Mucosa of rectum (tissue), 2 donors: ENCODE results near the gene ACTL8.

Source experiments
- H3K27ac ChIP-seq, 2 donors: one replicate each; pipeline ENCODE4 v1.7.0; 2013; ENCODE audit warnings: inconsistent platforms in 2 of 2, low read depth in 2 of 2, low read length in 2 of 2
- H3K27me3 ChIP-seq, 2 donors: one replicate each; pipeline ENCODE4 v1.7.0; 2013; ENCODE audit warnings: low read length in 2 of 2; ENCODE audit not compliant: control insufficient read depth in 2 of 2, insufficient read depth in 2 of 2
- H3K36me3 ChIP-seq, 2 donors: one replicate each; pipeline ENCODE4 v1.7.0; 2013; ENCODE audit warnings: low read length in 2 of 2; ENCODE audit not compliant: control insufficient read depth in 2 of 2, insufficient read depth in 2 of 2
- H3K4me1 ChIP-seq, 2 donors: one replicate each; pipeline ENCODE4 v1.7.0; 2013; ENCODE audit warnings: low read length in 2 of 2, mild to moderate bottlenecking in 1 of 2; ENCODE audit not compliant: control insufficient read depth in 2 of 2, insufficient read depth in 2 of 2
- H3K4me3 ChIP-seq, 2 donors: one replicate each; pipeline ENCODE4 v1.7.0; 2013; ENCODE audit warnings: low read length in 2 of 2
- H3K9ac ChIP-seq, 2 donors: one replicate each; pipeline ENCODE4 v1.7.0; 2013; ENCODE audit warnings: low read length in 2 of 2, low read depth in 1 of 2, mild to moderate bottlenecking in 1 of 2
- H3K9me3 ChIP-seq, 2 donors: one replicate each; pipeline ENCODE4 v1.7.0; 2013; ENCODE audit warnings: low read length in 2 of 2; ENCODE audit not compliant: control insufficient read depth in 2 of 2
- donor health status: healthy.
- donor health status: Normal muscosa, but diverticular disease.

Gene ACTL8

DNA sequence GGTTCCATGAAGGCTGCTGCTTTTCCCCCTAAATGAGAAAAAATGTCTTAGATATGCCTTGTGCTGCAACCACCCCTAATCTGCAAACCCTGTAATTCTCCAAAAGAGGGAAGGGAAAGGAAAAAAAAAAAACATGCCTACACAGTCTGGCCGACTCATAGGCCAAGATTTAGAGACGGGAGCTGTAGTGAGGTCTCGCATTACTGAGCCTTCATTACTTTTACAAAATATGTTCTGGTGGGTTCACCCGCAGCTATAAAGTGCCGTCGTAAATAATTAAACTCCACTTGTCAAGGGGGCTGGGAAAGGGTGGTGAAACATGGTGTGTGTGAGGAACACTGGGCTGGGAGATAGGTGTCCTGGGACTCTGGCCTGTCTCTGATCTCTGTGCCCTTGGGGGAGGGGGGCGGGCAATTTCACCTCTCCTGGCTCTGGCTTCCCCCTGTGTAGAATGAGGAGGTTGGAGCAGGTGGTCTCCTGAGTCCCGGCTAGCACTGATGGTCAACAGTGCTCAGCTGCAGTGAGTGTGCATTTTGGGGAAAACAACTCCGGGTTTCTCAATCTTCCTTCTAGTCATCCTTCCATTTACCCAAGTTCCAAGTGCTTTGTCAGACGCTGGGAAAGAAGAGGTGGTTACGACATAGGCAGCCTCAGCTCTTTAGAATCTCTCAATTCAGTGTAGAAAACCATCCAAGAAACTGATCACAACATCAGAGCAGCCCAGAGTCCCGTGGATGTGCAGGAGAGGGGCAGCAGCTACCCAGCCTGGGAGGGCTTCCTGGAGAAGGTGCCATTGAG lies 82.3 kb downstream of the ACTL8 start:
- H3K4me1 ChIP-seq, result no peaks in the 10 kb centered on the region
- peaks cover 0 to 11% of the 10 kb centered on the region in 2 donors for H3K27me3 ChIP-seq
- H3K9ac ChIP-seq, result no peak overlapping the region
- no peaks in the 10 kb centered on the region for H3K9me3 ChIP-seq
- H3K4me3 ChIP-seq, result no peak overlapping the region
- no peak overlapping the region for H3K27ac ChIP-seq
- H3K36me3 ChIP-seq, result no peaks in the 10 kb centered on the region

DNA sequence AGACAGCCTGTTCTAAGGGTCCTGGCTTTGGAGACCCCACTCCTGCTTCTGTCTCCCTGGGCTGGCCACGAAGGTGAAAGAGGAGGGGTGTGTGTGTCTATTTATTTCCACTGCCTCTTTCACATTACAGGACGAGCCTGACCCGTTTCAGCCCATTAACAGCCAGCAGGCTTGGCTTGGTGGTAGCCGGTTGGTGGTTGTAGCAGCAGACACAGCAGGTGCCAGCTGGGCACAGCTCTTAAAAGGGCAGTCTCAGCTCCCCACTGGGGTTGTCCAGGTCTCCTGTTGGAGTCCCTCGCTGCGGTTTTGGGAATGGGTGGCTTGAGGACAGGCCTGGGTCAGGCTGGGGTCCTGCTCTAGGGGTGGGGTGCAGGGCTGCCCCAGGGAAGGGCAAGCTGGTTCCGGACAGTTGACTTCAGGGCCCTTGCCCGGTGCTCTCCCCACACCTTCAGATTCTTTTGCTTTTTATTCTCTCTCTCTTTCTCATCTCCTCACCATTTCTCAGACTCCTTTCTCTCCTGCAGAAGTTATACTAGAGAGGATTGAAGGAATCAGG lies 84.6 kb downstream of the ACTL8 start:
- Histone ChIP-seq H3K36me3 (no peaks in the 10 kb centered on the region), H3K27me3 (peaks cover 0 to 8% of the 10 kb centered on the region in 2 donors), H3K4me1 (no peaks in the 10 kb centered on the region), H3K4me3 (no peak overlapping the region), H3K9ac (no peak overlapping the region), H3K27ac (no peak overlapping the region), H3K9me3 (no peaks in the 10 kb centered on the region)

- Histone ChIP-seq H3K4me1 (no peaks in the 10 kb centered on the region), H3K9ac (no peak overlapping the region), H3K27ac (no peak overlapping the region), H3K27me3 (peaks cover 2 to 3% of the 10 kb centered on the region in 2 donors), H3K9me3 (no peaks in the 10 kb centered on the region), H3K4me3 (no peak overlapping the region), H3K36me3 (no peaks in the 10 kb centered on the region)
Measured at GRCh38 chr1:17841944-17842343, 86.8 kb downstream of the ACTL8 start.

- H3K9ac ChIP-seq, result no peak overlapping the region
- H3K36me3 ChIP-seq, result no peaks in the 10 kb centered on the region
- H3K4me1 ChIP-seq, result no peaks in the 10 kb centered on the region
- H3K4me3 ChIP-seq, result no peak overlapping the region
- no peaks in the 10 kb centered on the region for H3K9me3 ChIP-seq
- no peak overlapping the region for H3K27ac ChIP-seq
- peaks cover 3 to 5% of the 10 kb centered on the region in 2 donors for H3K27me3 ChIP-seq
Measured at GRCh38 chr1:17842686-17843085, 87.6 kb downstream of the ACTL8 start.

GRCh38 chr1:17844185-17844826 lies 89.2 kb downstream of the ACTL8 start:
- peaks cover 3 to 5% of the 10 kb centered on the region in 2 donors for H3K27me3 ChIP-seq
- H3K4me3 ChIP-seq, result no peak overlapping the region
- no peak overlapping the region for H3K27ac ChIP-seq
- H3K36me3 ChIP-seq, result no peaks in the 10 kb centered on the region
- no peak overlapping the region for H3K9ac ChIP-seq
- no peaks in the 10 kb centered on the region for H3K9me3 ChIP-seq
- no peaks in the 10 kb centered on the region for H3K4me1 ChIP-seq

GRCh38 chr1:17845583-17845982 lies 90.5 kb downstream of the ACTL8 start:
- Histone ChIP-seq H3K4me3 (no peak overlapping the region), H3K9ac (no peak overlapping the region), H3K4me1 (no peaks in the 10 kb centered on the region), H3K36me3 (no peaks in the 10 kb centered on the region), H3K9me3 (no peaks in the 10 kb centered on the region), H3K27ac (no peak overlapping the region), H3K27me3 (peaks cover 3 to 5% of the 10 kb centered on the region in 2 donors)

GRCh38 chr1:17846341-17846740 lies 91.2 kb downstream of the ACTL8 start:
- Histone ChIP-seq H3K9ac (no peak overlapping the region), H3K4me3 (no peak overlapping the region), H3K36me3 (no peaks in the 10 kb centered on the region), H3K4me1 (no peaks in the 10 kb centered on the region), H3K9me3 (no peaks in the 10 kb centered on the region), H3K27ac (no peak overlapping the region), H3K27me3 (peaks cover 3 to 5% of the 10 kb centered on the region in 2 donors)

DNA sequence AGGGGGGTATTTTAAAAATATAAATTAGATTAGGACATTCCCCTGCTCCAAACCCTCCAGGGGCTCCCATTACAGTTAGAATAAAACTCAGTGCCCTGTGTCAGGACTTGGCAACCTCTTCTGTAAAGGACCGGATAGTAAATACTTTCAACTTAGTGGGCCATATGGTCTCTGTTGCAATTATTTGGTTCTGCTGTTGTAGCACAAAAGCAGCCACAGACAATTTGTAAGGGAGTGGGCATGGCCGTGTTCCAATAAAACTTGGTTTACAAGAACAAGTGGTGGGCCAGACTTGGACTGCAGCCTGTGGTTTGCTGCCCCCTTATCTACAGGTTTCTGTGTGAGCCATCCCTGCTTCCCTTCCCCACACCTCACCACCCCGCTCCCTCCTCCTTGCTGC lies 92.0 kb downstream of the ACTL8 start:
- no peaks in the 10 kb centered on the region for H3K9me3 ChIP-seq
- no peak overlapping the region for H3K4me3 ChIP-seq
- H3K9ac ChIP-seq, result no peak overlapping the region
- H3K36me3 ChIP-seq, result no peaks in the 10 kb centered on the region
- H3K27me3 ChIP-seq, result peaks cover 3 to 5% of the 10 kb centered on the region in 2 donors
- H3K4me1 ChIP-seq, result no peaks in the 10 kb centered on the region
- H3K27ac ChIP-seq, result no peak overlapping the region

GRCh38 chr1:17849216-17849615 lies 94.1 kb downstream of the ACTL8 start:
- H3K36me3 ChIP-seq, result no peaks in the 10 kb centered on the region
- H3K9ac ChIP-seq, result no peak overlapping the region
- peaks cover 0 to 5% of the 10 kb centered on the region in 2 donors for H3K27me3 ChIP-seq
- no peaks in the 10 kb centered on the region for H3K9me3 ChIP-seq
- H3K27ac ChIP-seq, result no peak overlapping the region
- no peaks in the 10 kb centered on the region for H3K4me1 ChIP-seq
- H3K4me3 ChIP-seq, result no peak overlapping the region

GRCh38 chr1:17851056-17851455 lies 95.9 kb downstream of the ACTL8 start:
- peaks cover 0 to 3% of the 10 kb centered on the region in 2 donors for H3K27me3 ChIP-seq
- H3K4me3 ChIP-seq, result no peak overlapping the region
- no peaks in the 10 kb centered on the region for H3K4me1 ChIP-seq
- no peaks in the 10 kb centered on the region for H3K9me3 ChIP-seq
- no peaks in the 10 kb centered on the region for H3K36me3 ChIP-seq
- H3K27ac ChIP-seq, result no peak overlapping the region
- no peak overlapping the region for H3K9ac ChIP-seq
